ENCODE data around the gene PIGO. TPM values are rescaled to one million over a fixed set of nuclear protein-coding genes. Genes with fewer than 3 reads are reported as not detected.

PIGO gene
- total RNA-seq, 1 experiment from 2014 or later: 23.4 TPM

GRCh38 chr9:35102769-35103659 is 6.6 kb upstream of the PIGO start, which contains the start of gene STOML2:
TSS of gene STOML2 (minus strand) at chr9:35103131. CDS start at chr9:35103094, 37 bp downstream.
- Histone ChIP-seq H3K4me1 (ENCODE audit: insufficient read depth, low read length) (no peaks in the 10 kb centered on the region), H3K56ac (ENCODE audit: insufficient read length, low read depth, low read length) (no peak within 1 kb of the TSS), H4K5ac (ENCODE audit: insufficient read length, low read depth, low read length) (no peak within 1 kb of the TSS), H4K91ac (ENCODE audit: insufficient read length, low read depth, low read length) (peak within 1 kb of the TSS; percentile 29), H3K14ac (ENCODE audit: insufficient read depth, low read length) (peak within 1 kb of the TSS; percentile 84; the same call in 1 of the 2 replicates), H4K20me1 (ENCODE audit: control insufficient read depth, insufficient read depth, insufficient read length) (no peaks in the 10 kb centered on the region), H3K4ac (ENCODE audit: low read depth, low read length) (peak within 1 kb of the TSS; percentile 26; the same call in 1 of the 2 replicates), H2BK120ac (ENCODE audit: low read depth, low read length, poor library complexity, severe bottlenecking) (peak within 1 kb of the TSS; percentile 65), H3T11ph (ENCODE audit: low read length) (peak within 1 kb of the TSS; percentile 84), H2AK5ac (ENCODE audit: insufficient read length, low read length) (no peak within 1 kb of the TSS), H2BK20ac (ENCODE audit: low read depth, low read length, poor library complexity, severe bottlenecking) (no peak within 1 kb of the TSS), H2AFZ (ENCODE audit: low read length) (no peak within 1 kb of the TSS), H3K9ac (ENCODE audit: extremely low read depth, insufficient read length, low read length) (peak within 1 kb of the TSS; percentile 74), H3K18ac (ENCODE audit: insufficient read length, low read depth, low read length) (peak within 1 kb of the TSS; percentile 89), H3K27ac (ENCODE audit: insufficient read length, low read depth, low read length) (peak within 1 kb of the TSS; percentile 72), H3K27me3 (ENCODE audit: insufficient read depth, low read length) (no peaks in the 10 kb centered on the region), H2BK5ac (ENCODE audit: insufficient read length, low read length) (no peak within 1 kb of the TSS), H3K79me1 (ENCODE audit: insufficient read depth, low read depth, low read length, poor library complexity, severe bottlenecking) (peaks cover 9% of the 10 kb centered on the region), H3K9me3 (ENCODE audit: control insufficient read depth, low read depth, low read length) (no peaks in the 10 kb centered on the region), H2BK12ac (ENCODE audit: insufficient read length, low read depth, low read length) (no peak within 1 kb of the TSS), H3K23me2 (ENCODE audit: insufficient read length, low read depth, low read length, poor library complexity, severe bottlenecking) (peaks cover 10% of the 10 kb centered on the region), H3K4me2 (ENCODE audit: insufficient read depth, insufficient read length, low read length) (peak within 1 kb of the TSS; percentile 72), H3K79me2 (ENCODE audit: insufficient read depth, low read length) (peaks cover 5% of the 10 kb centered on the region; the same call in 1 of the 2 replicates), H3K23ac (ENCODE audit: insufficient read length, low read depth, low read length) (no peak within 1 kb of the TSS), H4K8ac (replicated peaks; ENCODE audit: insufficient read length, low read depth, low read length) (no peak within 1 kb of the TSS), H2BK15ac (ENCODE audit: low read depth, low read length) (no peak within 1 kb of the TSS)
- no CpG with 5 or more reads among the region's 57 CpGs for WGBS (ENCODE audit: extremely low coverage, insufficient read length, low lambda C conversion rate)
- no peaks in the 10 kb centered on the region for H3K27me3 Mint-ChIP-seq (ENCODE audit: low read depth)
- peak; percentile 97 for DNase-seq
- H3K9me3 Mint-ChIP-seq: no peaks in the 10 kb centered on the region; a peak in 1 of 5 replicates
- peak within 1 kb of the TSS; percentile 97 to 98 for H3K4me3 Mint-ChIP-seq
- peaks cover 22 to 47% (median 43%) of the 10 kb centered on the region in 3 experiments for H3K36me3 Mint-ChIP-seq (ENCODE audit: insufficient read depth in 1 of 3, low read depth in 3 of 3)
- H3K27ac Mint-ChIP-seq: peak within 1 kb of the TSS; percentile 92 to 100 (median 100)
- no peak for TF ChIP-seq CTCF (conservative IDR thresholded peaks at IDR 0.05)
- H3K4me1 Mint-ChIP-seq: peaks cover 12 to 19% of the 10 kb centered on the region in 2 experiments

All from H9 (cell line).